Caki2 (cell line): ENCODE results near the gene TVP23C. TPM values are rescaled to one million over a fixed set of nuclear protein-coding genes. Genes with fewer than 3 reads are reported as not detected.
"Not testable (repeated sequence)": the region's sequence is repeated elsewhere in the genome, so short reads cannot be mapped to it uniquely, and the experiment has no call there.

Experiments used
- DNase-seq: peaks from one replicate; pipeline ENCODE4 v3.0.0-alpha.2; 2015; ENCODE audit warnings: low read depth
- in situ Hi-C: cut with HindIII; loops from 2 replicates; pipeline ENCODE4 v1.10.0; 2016; ENCODE audit warnings: low sequenced_read_pairs, low pct_unique_long_range_greater_than_20kb, mixed read lengths
- total RNA-seq: library from RNA; depleted of rRNA; stranded (reverse); fragments of >200 nt; shearing (Covaris generic); gene quantifications from 2 replicates; pipeline ENCODE4 v1.2.3, GENCODE V29; 2014; ENCODE audit warnings: low replicate concordance; rRNA removed

Gene TVP23C
- 9.2 and 14.7 TPM in 2 replicates for total RNA-seq

GRCh38 chr17:15563375-15563857, at the start of gene TVP23C:
TSS of gene TVP23C (minus strand) at chr17:15563483. CDS start at chr17:15563448, 35 bp downstream.
- in situ Hi-C loops = not testable (repeated sequence)
- peak; percentile 55 for DNase-seq

GRCh38 chr17:15592960-15593359, 29.7 kb upstream of the TVP23C start:
- DNase-seq, in situ Hi-C loops: not testable (repeated sequence)

DNA sequence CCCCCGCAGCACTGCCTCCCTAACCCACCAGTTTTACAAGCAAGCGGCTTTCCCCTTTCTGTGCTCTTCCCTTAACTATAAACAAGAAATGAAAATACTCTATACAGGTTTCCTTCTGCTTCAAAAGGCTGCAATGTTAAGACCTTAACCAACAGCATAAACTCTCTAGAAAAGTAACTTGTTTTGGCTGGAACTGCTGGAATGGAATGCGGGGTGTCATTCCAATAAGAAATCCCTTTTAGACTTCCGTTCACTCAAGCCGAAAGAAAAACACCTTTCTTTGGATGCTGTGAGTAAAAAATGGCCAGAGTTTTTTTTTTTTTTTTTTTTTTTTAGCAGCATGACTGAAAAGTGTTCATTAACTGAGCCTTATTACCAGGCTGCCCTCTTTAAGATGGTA, 28.7 kb upstream of the TVP23C start:
- in situ Hi-C loops, DNase-seq: not testable (repeated sequence)

DNA sequence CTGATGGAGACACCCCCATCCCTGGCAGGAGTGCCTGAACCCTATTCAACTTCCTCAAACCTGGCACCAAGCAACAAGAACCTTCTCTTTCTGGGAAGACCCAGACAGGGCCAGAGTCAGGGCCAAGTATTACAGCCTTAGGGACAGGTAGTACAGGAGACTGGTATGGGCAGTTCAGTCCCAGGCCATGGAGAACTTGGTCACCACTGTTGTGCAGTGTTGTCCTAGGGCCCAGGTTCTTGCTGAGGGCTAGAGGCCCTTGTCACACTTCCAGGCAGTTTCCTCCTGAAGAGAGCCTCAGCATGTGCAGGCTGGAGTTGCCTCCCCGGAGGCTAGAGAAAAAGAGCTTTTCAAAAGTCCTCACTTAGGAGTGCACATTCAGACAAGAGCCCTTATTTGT, 27.6 kb upstream of the TVP23C start:
- in situ Hi-C loops, DNase-seq: not testable (repeated sequence)

DNA sequence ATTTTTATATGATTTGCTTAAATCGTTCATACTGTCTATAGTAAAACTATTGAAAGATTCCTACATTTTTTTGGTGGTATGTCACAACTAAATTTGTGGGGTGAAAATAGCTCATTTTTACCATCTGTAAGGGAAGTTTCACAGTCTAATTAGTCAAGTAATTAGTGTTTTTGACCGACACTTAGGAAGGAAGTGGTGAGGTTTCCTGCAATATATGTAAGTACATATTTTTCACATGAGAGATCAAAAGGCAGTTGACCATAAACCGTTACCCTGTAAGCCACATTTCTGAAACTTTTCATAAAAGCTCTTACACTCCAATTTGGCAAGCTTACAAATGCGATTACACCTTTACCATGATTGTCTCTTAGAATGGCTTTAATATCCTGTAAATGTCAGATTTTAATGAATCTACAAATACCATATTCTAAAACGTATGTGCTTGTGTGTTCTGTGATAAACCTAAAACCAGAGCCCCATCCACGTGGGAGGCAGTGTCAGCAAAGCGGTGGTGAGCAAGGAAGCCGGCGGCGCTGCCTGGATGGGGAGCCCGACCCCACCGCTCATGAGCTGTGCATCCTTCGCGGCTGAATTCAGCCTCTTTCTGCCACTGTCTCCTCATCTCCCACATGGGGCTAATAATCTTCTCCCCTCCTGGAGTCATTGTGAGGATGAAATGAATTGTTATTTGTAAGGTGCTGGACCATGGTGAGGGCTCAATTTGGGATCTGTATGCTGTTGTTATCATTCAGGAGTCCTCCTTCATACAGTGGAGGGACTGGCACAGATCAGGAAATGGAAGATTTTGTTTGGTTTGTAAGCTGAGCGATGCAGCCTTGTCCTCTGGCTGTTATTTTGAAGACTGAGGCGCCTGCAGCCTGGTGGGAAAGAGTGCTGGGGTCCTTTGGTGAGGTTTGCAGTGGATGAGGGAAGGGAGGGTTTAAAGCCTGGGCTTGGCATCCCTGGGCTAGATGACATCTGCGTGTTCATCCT, 26.6 kb upstream of the TVP23C start:
- in situ Hi-C loops, DNase-seq: not testable (repeated sequence)

DNA sequence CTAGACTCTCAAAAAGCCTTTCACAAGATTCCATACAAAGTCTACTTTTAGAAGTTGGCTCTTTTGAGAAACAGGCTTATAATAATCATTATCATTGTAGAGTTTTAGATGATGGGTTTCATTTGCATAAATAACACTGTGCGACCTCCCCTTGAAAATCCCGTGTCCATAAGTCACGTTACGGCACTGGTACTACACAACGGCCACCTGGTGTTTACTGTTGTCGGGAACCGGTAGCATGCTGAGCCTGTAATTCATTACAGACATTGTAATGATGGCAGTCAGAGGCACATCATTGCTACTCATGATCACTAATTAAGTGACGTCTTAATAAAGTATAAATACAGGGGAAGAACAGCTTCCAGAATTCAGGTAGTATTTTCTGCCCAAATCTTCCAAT, 24.7 kb upstream of the TVP23C start:
- in situ Hi-C loops, DNase-seq: not testable (repeated sequence)

DNA sequence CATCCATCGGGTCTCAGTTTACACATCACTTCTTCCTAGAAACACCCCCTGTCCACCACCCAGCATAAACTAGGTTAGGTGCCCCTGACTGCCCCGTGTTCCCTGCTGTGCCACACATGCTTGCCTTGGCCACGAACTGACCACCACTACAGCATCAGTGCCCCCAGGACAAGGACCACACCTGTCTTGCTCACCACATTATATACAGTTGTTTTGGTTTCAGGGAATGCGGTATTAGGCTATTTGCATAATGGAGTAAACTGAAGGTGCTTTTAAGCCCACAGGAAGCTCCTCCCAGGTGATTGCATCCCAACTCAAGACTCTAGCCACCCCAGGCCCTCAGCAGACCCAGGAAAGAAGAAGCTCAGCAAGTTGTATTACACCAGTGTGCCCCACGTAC, 20.0 kb upstream of the TVP23C start:
- DNase-seq = not testable (repeated sequence)

DNA sequence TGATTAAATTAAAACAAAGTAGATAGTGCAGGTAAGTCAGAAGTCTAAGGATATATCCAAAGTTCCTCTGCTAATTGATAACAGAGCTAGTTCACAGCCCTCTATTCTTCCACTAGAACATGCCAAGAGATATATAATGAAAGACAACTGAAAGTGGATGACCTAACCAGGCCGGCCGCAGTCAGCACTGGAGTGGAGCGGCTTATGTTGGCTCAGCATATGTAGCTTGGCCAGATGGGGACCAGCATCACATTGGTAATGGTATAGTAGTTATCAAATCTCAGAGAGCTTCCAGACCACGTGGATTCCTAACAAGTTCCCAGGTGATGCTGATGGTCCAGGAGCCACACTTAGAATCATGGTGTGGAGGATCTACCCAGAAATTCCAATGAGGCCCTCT, 18.2 kb upstream of the TVP23C start:
- DNase-seq, in situ Hi-C loops: not testable (repeated sequence)

More for the DNA sequence above, 20.0 kb upstream of the TVP23C start:
- in situ Hi-C loops = not testable (repeated sequence)

GRCh38 chr17:15576848-15577247, 13.6 kb upstream of the TVP23C start:
- DNase-seq, in situ Hi-C loops: not testable (repeated sequence)

DNA sequence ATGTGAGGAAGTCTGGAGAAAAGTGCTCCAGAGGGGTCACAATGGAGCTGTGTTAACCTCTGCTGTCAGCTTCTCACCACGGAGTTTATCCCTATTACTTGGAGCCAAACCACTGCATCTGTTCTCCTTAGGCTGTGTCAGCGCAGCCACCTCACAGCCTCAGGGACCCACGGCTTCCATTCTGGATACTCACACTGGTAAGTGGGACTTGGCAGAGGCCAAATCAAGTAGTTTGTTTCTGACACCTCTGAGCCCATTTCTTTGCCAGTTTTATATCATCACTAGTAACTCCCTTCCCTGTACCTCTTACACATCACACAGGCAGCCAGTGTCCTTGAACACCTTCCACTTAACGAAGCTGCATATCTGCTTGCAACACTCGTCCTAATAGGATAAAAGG, 11.4 kb upstream of the TVP23C start:
- in situ Hi-C loops, DNase-seq: not testable (repeated sequence)

DNA sequence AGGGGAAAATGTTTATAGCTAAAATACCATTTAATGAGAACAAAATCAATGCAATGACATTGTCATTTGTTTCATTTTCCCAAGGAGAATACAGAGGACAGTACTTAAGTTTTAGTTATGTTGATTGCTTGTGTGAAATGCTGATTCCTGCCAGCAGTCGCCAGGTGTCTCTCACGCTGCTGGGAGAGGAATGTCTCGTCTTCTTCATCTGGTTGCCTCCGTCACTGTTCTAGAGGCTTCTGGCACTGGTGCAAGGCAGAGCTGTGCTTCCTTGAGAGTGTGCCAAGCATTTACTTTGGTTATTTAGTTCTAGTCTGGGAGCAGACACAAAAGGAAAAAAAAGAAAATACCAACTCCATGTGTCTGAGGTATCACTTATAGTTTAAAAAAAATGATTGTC, 10.6 kb upstream of the TVP23C start:
- DNase-seq, in situ Hi-C loops: not testable (repeated sequence)

DNA sequence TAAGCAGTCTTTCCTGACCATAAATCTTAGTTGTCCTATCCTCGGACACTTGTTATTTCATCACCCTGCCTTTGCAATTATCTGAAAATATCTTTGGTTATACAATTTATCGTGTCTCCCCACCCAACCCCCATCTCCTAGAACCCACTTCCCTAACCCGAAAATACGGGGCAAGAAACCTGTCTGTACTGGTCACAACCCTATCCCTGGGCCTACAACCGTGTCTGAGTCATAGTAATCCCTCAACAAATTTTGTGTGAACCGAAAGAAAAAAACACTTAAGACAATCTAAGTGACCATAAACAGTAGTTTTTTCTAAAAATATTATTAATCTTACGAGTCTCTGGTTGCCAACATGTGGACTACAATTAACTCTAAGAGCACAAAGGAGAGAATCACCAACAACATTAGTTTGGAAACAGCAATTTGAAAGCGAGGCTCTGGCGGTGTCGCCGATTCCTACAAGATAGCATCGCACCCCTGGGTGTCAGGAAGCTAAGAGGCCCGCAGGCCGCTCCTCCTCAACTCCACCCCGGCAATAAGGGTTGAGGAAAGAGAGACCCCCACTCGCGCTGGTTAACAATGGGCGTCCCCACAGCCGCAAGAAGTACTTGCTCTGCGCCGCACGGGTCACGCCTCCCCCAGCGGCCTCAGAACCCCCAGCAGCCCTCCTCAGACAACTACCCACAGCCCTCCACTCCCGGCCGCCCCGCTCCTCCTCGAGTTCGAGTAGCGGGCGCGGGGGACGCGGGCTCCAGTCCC, 489 bp downstream of the TVP23C start:
- DNase-seq, in situ Hi-C loops: not testable (repeated sequence)

DNA sequence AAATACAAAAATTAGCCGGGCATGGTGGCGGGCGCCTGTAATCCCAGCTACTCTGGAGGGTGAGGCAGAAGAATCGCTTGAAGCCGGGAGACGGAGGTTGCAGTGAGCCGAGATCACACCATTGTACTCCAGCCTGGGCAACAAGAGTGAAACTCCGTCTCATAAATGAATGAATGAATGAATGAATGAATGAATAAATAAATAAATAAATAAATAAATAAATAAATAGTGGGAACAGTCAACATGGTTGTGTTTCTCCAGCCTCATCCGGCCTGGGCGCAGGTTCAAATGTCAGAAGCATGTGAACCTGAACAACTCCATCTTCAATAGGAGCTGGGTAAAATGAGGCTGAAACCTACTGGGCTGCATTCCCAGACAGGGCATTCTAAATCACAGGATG, 1.8 kb downstream of the TVP23C start:
- DNase-seq, in situ Hi-C loops: not testable (repeated sequence)

GRCh38 chr17:15558403-15559105, 4.7 kb downstream of the TVP23C start:
- in situ Hi-C loops = not testable (repeated sequence)

GRCh38 chr17:15557334-15557832, 5.9 kb downstream of the TVP23C start:
- in situ Hi-C loops, DNase-seq: not testable (repeated sequence)

More at GRCh38 chr17:15558403-15559105, 4.7 kb downstream of the TVP23C start:
- not testable (repeated sequence) for DNase-seq

- DNase-seq, in situ Hi-C loops: not testable (repeated sequence)
Observed at GRCh38 chr17:15552932-15553331, 10.4 kb downstream of the TVP23C start.

DNA sequence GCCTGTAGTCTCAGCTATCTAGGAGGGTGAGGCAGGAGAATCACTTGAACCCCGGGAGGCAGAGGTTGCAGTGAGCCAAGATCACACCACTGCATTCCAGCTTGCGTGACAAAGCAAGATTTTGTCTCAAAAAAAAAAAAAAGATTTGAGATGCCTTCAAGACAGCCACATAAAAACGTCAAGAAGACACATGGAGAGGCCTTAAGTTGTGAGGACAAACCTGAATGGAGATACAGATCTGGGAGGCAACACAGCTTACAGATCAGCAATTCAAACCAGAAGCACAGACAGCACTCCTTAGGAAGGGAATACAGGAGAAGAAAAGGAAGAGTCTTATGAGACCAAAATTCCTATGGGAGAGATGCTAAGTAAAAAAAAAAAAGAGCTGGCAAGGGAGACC, 13.7 kb downstream of the TVP23C start:
- DNase-seq, in situ Hi-C loops: not testable (repeated sequence)

- DNase-seq, in situ Hi-C loops: not testable (repeated sequence)
Observed at GRCh38 chr17:15546604-15547003, 16.7 kb downstream of the TVP23C start.
